NCI-H748 (cell line): Measurements from ENCODE around the gene TTL.
A peak's percentile ranks its signal among the peaks of the same experiment; 100 is the strongest.
"Not testable (repeated sequence)": the region's sequence is repeated elsewhere in the genome, so short reads cannot be mapped to it uniquely, and the experiment has no call there.

ENCODE experiments used
- DNase-seq: peaks from one replicate; lab custom pipeline; 2025; ENCODE audit not compliant: unreplicated experiment; lab: John Stamatoyannopoulos, UW

Gene TTL

GRCh38 chr2:112519506-112519905 lies 37.5 kb downstream of the TTL start:
- DNase-seq: no peak

GRCh38 chr2:112520234-112520783 lies 38.4 kb downstream of the TTL start:
- DNase-seq: no peak

- DNase-seq: no peak
Measured at GRCh38 chr2:112523291-112523777, 41.4 kb downstream of the TTL start.

- not testable (repeated sequence) for DNase-seq
Measured at GRCh38 chr2:112524276-112524675, 42.3 kb downstream of the TTL start.

GRCh38 chr2:112528541-112528940 lies 46.6 kb downstream of the TTL start:
- no peak for DNase-seq

- DNase-seq: no peak
Measured at GRCh38 chr2:112529757-112530156, 47.8 kb downstream of the TTL start.

- DNase-seq: no peak
Measured at GRCh38 chr2:112530728-112531127, 48.8 kb downstream of the TTL start.

GRCh38 chr2:112534826-112535225 lies 52.9 kb downstream of the TTL start:
- DNase-seq: no peak

- DNase-seq: not testable (repeated sequence)
Measured at GRCh38 chr2:112536665-112537064, 54.7 kb downstream of the TTL start.

GRCh38 chr2:112539306-112539705 lies 57.4 kb downstream of the TTL start:
- no peak for DNase-seq

GRCh38 chr2:112540906-112541305 lies 59.0 kb downstream of the TTL start:
- no peak for DNase-seq

GRCh38 chr2:112541315-112542122 lies 59.6 kb downstream of the TTL start:
- peak; percentile 80 for DNase-seq

- DNase-seq: peak; percentile 85
Measured at GRCh38 chr2:112542123-112542983, 60.4 kb downstream of the TTL start, which contains the start of gene POLR1B. Gene POLR1B (plus strand): TSS chr2:112542465. CDS start chr2:112542495, 30 bp downstream.

GRCh38 chr2:112542984-112543661 lies 61.2 kb downstream of the TTL start:
- no peak for DNase-seq

GRCh38 chr2:112547333-112547732 lies 65.4 kb downstream of the TTL start:
- no peak for DNase-seq

- DNase-seq: no peak
Measured at GRCh38 chr2:112548980-112549379, 67.0 kb downstream of the TTL start.

- DNase-seq: no peak
Measured at GRCh38 chr2:112566104-112566503, 84.1 kb downstream of the TTL start.

- DNase-seq: not testable (repeated sequence)
Measured at GRCh38 chr2:112566508-112566907, 84.6 kb downstream of the TTL start.

GRCh38 chr2:112572005-112572404 lies 90.0 kb downstream of the TTL start:
- no peak for DNase-seq

- no peak for DNase-seq
Measured at GRCh38 chr2:112577756-112578155, 95.8 kb downstream of the TTL start.

- DNase-seq: no peak
Measured at GRCh38 chr2:112579241-112579640, 97.3 kb downstream of the TTL start.
